ENCODE results near the gene ZNF483. TPM values are rescaled to one million over a fixed set of nuclear protein-coding genes. Genes with fewer than 3 reads are reported as not detected.

The ZNF483 gene
- polyA plus RNA-seq, 1 of the 3 experiments (the other 2 are of a cell fraction) = 0.53 TPM

DNA sequence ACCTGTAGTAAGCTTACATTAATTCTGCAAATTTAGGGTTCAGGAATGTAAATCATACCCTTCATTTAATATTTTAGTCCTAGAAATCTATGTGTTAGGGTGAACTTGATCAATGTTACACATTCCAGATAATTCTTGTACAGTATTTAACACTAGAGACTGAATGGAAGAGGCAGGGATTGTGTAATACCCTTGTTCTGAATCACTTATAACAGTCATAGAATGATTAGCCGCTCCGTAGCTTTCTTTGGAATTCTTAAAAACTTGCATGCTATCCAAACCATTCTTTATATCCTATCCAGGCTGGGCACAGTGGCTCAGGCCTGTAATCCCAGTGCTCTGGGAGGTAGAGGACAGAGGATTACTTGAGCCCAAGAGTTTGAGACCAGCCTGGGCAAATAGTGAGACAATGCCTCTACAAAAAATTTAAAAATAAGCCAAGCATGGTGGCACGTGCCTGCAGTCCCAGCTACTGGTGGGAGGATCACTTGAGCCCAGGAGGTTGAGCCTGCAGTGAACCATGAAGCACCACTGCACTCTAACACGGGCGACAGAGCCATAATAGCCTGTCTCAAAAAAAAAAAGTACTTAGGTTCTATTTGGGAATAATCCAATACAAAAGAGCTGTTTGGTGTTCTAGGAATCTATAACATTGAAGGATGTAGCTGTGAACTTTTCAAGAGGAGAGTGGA is 8.3 kb downstream of the ZNF483 start:
- H3K9me2 ChIP-seq = no peaks in the 10 kb centered on the region
- 93% methylated on average over 5 of the region's 5 CpGs for WGBS (ENCODE audit: low lambda C conversion rate)
- H3K4me2 ChIP-seq = no peak overlapping the region
- H3K27me3 ChIP-seq (ENCODE audit: insufficient read depth) = no peaks in the 10 kb centered on the region
- H3K4me1 ChIP-seq (ENCODE audit: control insufficient read depth in 1 of 2, insufficient read depth in 2 of 2, low read depth in 1 of 2, low read length in 1 of 2) = no peaks in the 10 kb centered on the region
- ChIA-PET CTCF (no interaction called here), POLR2A (no interaction called here)
- TF ChIP-seq ELF1 (IDR thresholded peaks at IDR 0.05) (no peak), JUND (IDR thresholded peaks at IDR 0.05) (no peak), RXRA (IDR thresholded peaks at IDR 0.05; ENCODE audit: borderline replicate concordance, low read depth) (no peak), FOSL2 (IDR thresholded peaks at IDR 0.05; ENCODE audit: borderline replicate concordance, low read depth) (no peak), FOXJ3 (CRISPR knock-in tag; IDR thresholded peaks at IDR 0.05) (no peak), NFIC (IDR thresholded peaks at IDR 0.05; ENCODE audit: borderline replicate concordance) (no peak), TEAD4 (IDR thresholded peaks at IDR 0.05; ENCODE audit: borderline replicate concordance, insufficient read depth) (no peak), RAD21 (IDR thresholded peaks at IDR 0.05; ENCODE audit: low read length) (no peak), POLR2AphosphoS5 (IDR thresholded peaks at IDR 0.05; ENCODE audit: low read depth, low read length) (no peak), SMC3 (IDR thresholded peaks at IDR 0.05; ENCODE audit: low read depth, low read length) (no peak), CHD2 (IDR thresholded peaks at IDR 0.05; ENCODE audit: low read length, partially characterized antibody) (no peak), MXI1 (IDR thresholded peaks at IDR 0.05; ENCODE audit: low read depth, low read length) (no peak), EP300 (IDR thresholded peaks at IDR 0.05; ENCODE audit: borderline replicate concordance in 1 of 2, low read depth in 1 of 2, low read length in 1 of 2) (no peak), TAF1 (IDR thresholded peaks at IDR 0.05; ENCODE audit: borderline replicate concordance, low read depth, low read length) (no peak)
- TF ChIP-seq, protein P1, sequence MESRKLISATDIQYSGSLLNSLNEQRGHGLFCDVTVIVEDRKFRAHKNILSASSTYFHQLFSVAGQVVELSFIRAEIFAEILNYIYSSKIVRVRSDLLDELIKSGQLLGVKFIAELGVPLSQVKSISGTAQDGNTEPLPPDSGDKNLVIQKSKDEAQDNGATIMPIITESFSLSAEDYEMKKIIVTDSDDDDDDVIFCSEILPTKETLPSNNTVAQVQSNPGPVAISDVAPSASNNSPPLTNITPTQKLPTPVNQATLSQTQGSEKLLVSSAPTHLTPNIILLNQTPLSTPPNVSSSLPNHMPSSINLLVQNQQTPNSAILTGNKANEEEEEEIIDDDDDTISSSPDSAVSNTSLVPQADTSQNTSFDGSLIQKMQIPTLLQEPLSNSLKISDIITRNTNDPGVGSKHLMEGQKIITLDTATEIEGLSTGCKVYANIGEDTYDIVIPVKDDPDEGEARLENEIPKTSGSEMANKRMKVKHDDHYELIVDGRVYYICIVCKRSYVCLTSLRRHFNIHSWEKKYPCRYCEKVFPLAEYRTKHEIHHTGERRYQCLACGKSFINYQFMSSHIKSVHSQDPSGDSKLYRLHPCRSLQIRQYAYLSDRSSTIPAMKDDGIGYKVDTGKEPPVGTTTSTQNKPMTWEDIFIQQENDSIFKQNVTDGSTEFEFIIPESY (IDR thresholded peaks at IDR 0.05; ENCODE audit: borderline replicate concordance, low read depth) = no peak
- TF ChIP-seq, protein P2, sequence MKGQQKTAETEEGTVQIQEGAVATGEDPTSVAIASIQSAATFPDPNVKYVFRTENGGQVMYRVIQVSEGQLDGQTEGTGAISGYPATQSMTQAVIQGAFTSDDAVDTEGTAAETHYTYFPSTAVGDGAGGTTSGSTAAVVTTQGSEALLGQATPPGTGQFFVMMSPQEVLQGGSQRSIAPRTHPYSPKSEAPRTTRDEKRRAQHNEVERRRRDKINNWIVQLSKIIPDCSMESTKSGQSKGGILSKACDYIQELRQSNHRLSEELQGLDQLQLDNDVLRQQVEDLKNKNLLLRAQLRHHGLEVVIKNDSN (IDR thresholded peaks at IDR 0.05; ENCODE audit: borderline replicate concordance, low read depth) = no peak
- H2AFZ ChIP-seq (ENCODE audit: low read depth) = no peak overlapping the region
- H3K9me3 ChIP-seq = no peaks in the 10 kb centered on the region
- H3K79me2 ChIP-seq (ENCODE audit: insufficient read depth) = no peaks in the 10 kb centered on the region
- H4K20me1 ChIP-seq (ENCODE audit: insufficient read depth) = no peaks in the 10 kb centered on the region
- DNase-seq = no peak
- no peak overlapping the region for H3K27ac ChIP-seq (ENCODE audit: low read depth in 2 of 2, low read length in 1 of 2)
- peaks cover 2 to 19% of the 10 kb centered on the region in 2 experiments for H3K36me3 ChIP-seq (replicated peaks in 1 of 2; ENCODE audit: control insufficient read depth in 1 of 2, insufficient read depth in 2 of 2, low read length in 1 of 2)
- no peaks in the 10 kb centered on the region for H3F3A ChIP-seq (replicated peaks; ENCODE audit: insufficient read depth)
- no peak overlapping the region for H3K4me3 ChIP-seq (ENCODE audit: low read depth in 2 of 2, low read length in 1 of 2)
- no peak overlapping the region for H3K9ac ChIP-seq
